OCI-LY7 (cell line): ENCODE measurements around the gene CHRNB2.

ENCODE experiments used
- EZH2phosphoT487 ChIP-seq: fragments of 200-600 bp; sonication (generic); IDR thresholded peaks from 2 replicates; pipeline ENCODE4 v1.6.1; 2018; ENCODE audit warnings: low read depth, borderline replicate concordance, mild to moderate bottlenecking, mixed run types, antibody characterized with exemption, low read length, moderate library complexity, mixed read lengths
- TF ChIP-seq, protein P1 (sequence below): fragments of 200-600 bp; sonication (generic); conservative IDR thresholded peaks from 2 replicates; pipeline ENCODE4 v1.5.1; 2014; ENCODE audit warnings: mild to moderate bottlenecking, antibody characterized with exemption, low read length, moderate library complexity, mixed read lengths

DNA sequence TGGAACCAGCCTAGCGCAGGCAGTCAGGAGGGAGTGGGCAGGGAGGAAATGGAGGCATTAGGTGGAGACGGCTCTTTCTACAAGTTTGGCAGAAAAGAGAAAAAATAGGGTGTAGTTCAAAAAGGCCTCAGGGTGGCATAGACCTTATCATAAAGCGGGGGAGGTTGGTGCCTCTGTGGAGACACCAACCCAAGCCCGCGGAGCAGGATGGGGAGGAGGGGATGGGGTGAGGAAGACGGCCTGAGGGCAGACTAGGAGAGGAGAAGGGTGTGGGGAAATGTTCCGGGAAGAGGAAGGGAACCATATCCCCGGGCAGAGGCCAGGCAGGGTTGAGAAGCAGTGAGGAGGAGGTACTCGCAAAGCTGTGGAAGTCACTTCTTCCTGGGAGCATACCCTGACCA, 48.0 kb upstream of the CHRNB2 start:
- TF ChIP-seq, protein P1, sequence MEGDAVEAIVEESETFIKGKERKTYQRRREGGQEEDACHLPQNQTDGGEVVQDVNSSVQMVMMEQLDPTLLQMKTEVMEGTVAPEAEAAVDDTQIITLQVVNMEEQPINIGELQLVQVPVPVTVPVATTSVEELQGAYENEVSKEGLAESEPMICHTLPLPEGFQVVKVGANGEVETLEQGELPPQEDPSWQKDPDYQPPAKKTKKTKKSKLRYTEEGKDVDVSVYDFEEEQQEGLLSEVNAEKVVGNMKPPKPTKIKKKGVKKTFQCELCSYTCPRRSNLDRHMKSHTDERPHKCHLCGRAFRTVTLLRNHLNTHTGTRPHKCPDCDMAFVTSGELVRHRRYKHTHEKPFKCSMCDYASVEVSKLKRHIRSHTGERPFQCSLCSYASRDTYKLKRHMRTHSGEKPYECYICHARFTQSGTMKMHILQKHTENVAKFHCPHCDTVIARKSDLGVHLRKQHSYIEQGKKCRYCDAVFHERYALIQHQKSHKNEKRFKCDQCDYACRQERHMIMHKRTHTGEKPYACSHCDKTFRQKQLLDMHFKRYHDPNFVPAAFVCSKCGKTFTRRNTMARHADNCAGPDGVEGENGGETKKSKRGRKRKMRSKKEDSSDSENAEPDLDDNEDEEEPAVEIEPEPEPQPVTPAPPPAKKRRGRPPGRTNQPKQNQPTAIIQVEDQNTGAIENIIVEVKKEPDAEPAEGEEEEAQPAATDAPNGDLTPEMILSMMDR = no peak
- no peak for TF ChIP-seq EZH2phosphoT487
